ACC112 (cell line): Measurements from ENCODE around the gene RNF215.
A peak's percentile ranks its signal among the peaks of the same experiment; 100 is the strongest.

Source experiments
- H2AFZ ChIP-seq: fragments of 200-600 bp; sonication (generic); one replicate; pipeline ENCODE4 v1.6.0; 2017; ENCODE audit warnings: antibody characterized with exemption, low read length; ENCODE audit not compliant: unreplicated experiment
- H3K27ac ChIP-seq: fragments of 200-600 bp; sonication (generic); 2 replicates; pipeline ENCODE4 v1.5.1; 2014; ENCODE audit warnings: low read depth, mild to moderate bottlenecking, antibody characterized with exemption, low read length, moderate library complexity
- H3K27me3 ChIP-seq: fragments of 200-600 bp; sonication (generic); 2 replicates; pipeline ENCODE4 v1.6.1; 2014; ENCODE audit warnings: mild to moderate bottlenecking, antibody characterized with exemption, low read length, moderate library complexity, mixed read lengths; ENCODE audit not compliant: insufficient read depth
- H3K36me3 ChIP-seq: fragments of 200-600 bp; sonication (generic); 2 replicates; pipeline ENCODE4 v1.6.1; 2016; ENCODE audit warnings: mild to moderate bottlenecking, antibody characterized with exemption, low read length, moderate library complexity, mixed read lengths; ENCODE audit not compliant: insufficient read depth
- H3K4me1 ChIP-seq: fragments of 200-600 bp; sonication (generic); one replicate; pipeline ENCODE4 v1.6.1; 2016; ENCODE audit warnings: low read length, mixed read lengths; ENCODE audit not compliant: insufficient read depth, unreplicated experiment, control insufficient read depth
- H3K4me3 ChIP-seq: fragments of 200-600 bp; sonication (generic); 2 replicates; pipeline ENCODE4 v1.5.1; 2014; ENCODE audit warnings: mild to moderate bottlenecking, low read depth, low read length
- H3K79me2 ChIP-seq: fragments of 200-600 bp; sonication (generic); one replicate; pipeline ENCODE4 v1.6.0; 2016; ENCODE audit warnings: low read length; ENCODE audit not compliant: control insufficient read depth, unreplicated experiment, insufficient read depth

RNF215 gene

DNA sequence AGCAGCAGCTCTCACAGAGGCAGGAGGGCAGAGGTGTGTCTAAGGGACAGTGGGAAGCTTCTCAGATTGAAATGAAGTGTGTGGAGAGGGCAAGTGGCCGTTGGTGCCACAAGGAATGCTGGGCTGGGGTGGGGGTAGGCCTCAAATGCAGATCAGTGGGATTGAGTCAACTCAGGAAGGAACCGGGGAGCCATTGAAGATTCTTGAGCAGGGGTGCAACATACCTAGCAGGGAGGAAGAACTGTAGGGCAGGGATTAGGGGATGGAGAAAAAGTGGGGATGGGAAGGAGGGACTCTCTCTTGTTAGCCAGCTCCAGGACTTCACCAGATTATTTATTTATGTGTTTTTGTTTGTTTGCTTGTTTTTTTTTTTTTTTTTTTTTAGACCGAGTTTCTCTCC, 6.7 kb upstream of the RNF215 start:
- Histone ChIP-seq H3K27ac (no peak overlapping the region), H3K4me3 (no peak overlapping the region), H3K4me1 (peaks cover 11% of the 10 kb centered on the region), H3K27me3 (no peaks in the 10 kb centered on the region), H2AFZ (no peak overlapping the region), H3K79me2 (peaks cover 26% of the 10 kb centered on the region), H3K36me3 (no peaks in the 10 kb centered on the region)

DNA sequence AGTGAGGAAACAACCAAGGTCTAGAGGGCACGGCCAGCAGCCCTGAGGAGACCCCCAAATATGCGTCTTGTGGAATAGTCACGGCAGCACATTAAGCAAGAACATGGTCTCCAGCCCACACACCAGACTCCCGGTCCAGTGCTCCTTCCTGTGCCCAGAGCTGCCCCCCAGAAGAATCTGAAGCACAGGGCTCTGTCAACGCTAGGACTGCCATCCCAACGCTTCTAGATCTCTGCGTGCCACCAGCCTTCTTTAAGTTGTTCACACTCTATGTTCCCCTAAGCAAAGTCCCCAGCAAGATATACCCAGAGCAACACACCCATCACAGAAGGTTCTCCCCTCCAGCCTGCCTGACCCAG, 6.1 kb upstream of the RNF215 start:
- H3K79me2 ChIP-seq: peaks cover 20% of the 10 kb centered on the region
- H3K4me1 ChIP-seq: peaks cover 7% of the 10 kb centered on the region
- no peaks in the 10 kb centered on the region for H3K27me3 ChIP-seq
- H2AFZ ChIP-seq: no peak overlapping the region
- no peaks in the 10 kb centered on the region for H3K36me3 ChIP-seq
- no peak overlapping the region for H3K27ac ChIP-seq
- no peak overlapping the region for H3K4me3 ChIP-seq

DNA sequence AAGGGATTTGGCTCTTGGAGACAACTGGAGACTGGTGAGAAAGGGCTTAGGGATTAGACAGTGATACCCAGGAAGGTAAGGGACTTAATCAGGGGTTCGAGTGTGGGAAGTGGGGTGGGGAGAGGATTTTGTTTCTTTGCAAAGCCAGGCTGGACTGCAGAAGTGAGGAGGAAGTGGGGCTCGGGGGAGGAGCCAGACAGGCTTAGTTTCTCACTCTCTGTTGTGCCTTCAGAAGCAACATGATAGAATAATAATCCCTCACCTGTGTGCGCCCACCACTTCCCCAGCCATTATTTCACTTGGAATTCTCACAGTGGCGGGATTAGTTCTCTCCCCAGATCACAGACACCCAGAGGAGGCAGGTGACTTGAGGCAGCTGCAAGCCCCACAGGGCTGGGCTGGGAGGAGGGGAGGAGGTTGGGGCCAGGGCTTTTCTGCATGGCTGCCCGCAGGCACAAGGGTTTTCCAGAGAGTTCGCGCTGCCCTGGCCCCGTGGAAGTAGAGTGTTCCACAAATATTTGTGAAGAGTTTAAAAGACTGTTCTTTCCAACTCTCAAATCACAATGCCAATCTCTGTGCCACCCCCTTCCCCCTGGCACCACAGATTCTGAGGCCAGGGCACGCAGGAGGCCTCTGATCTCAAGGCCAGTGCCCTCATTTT, 5.6 kb upstream of the RNF215 start:
- Histone ChIP-seq H3K27me3 (no peaks in the 10 kb centered on the region), H2AFZ (no peak overlapping the region), H3K4me1 (peaks cover 6% of the 10 kb centered on the region), H3K79me2 (peaks cover 15% of the 10 kb centered on the region), H3K4me3 (no peak overlapping the region), H3K27ac (no peak overlapping the region), H3K36me3 (no peaks in the 10 kb centered on the region)

DNA sequence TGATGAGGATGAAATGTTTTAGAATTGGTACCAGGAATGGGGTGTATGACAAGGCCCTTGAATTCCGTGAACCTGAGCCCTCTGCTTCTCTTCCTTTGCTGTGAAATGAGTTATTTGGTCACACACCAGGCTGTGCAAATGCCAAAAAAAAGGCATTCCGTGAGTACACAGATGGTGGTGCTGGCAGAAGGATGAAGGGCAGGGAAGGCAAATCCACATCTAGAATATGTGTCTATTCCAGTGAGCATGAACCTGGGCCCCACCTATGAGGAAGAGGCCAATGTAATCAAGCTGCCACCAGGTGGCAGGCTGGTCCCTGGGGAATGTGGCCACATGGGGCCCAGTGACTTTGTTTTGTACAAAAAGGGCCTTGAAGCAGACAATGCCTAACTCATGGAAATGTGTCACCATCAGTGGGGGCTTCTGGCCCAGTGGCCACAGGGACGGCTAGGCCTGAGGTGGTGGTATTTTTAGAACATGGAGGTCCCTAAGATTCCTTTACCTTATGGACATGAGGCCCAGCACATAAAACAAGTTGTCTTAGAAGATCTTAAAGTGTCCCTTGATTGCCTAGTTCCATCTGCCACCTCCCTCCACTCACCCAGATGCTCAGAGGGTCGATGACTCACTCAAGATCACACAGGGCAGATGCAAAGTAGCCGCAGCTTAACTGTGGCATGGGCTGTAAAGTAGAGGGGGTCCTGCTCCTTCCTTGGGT, 3.9 kb upstream of the RNF215 start:
- Histone ChIP-seq H3K4me1 (peaks cover 6% of the 10 kb centered on the region), H3K79me2 (no peaks in the 10 kb centered on the region), H3K27ac (no peak overlapping the region), H3K36me3 (no peaks in the 10 kb centered on the region), H3K27me3 (no peaks in the 10 kb centered on the region), H2AFZ (no peak overlapping the region), H3K4me3 (no peak overlapping the region)

DNA sequence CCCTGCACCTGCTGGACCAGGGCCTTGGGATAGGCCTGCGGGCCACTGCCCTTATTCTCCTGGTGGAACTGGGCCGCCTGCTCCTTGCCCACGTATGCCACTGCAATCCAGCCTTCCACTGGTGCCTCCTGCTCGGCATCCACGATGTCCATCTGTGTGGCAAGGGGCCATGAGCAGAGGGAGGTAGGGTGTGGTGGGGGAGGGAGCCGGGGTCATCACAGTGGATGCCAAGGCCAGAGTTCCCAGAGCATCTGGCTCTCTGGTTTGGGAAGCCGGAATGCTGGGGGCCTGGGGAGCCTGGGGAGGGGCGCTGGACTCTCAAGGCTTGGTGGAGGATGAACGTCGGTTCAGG, 627 bp downstream of the RNF215 start:
- no peaks in the 10 kb centered on the region for H3K27me3 ChIP-seq
- peaks cover 3% of the 10 kb centered on the region for H3K4me1 ChIP-seq
- H3K27ac ChIP-seq: no peak overlapping the region
- H3K4me3 ChIP-seq: peak overlapping the region; percentile 82
- H2AFZ ChIP-seq: peak overlapping the region; percentile 38
- H3K79me2 ChIP-seq: no peaks in the 10 kb centered on the region
- H3K36me3 ChIP-seq: no peaks in the 10 kb centered on the region

DNA sequence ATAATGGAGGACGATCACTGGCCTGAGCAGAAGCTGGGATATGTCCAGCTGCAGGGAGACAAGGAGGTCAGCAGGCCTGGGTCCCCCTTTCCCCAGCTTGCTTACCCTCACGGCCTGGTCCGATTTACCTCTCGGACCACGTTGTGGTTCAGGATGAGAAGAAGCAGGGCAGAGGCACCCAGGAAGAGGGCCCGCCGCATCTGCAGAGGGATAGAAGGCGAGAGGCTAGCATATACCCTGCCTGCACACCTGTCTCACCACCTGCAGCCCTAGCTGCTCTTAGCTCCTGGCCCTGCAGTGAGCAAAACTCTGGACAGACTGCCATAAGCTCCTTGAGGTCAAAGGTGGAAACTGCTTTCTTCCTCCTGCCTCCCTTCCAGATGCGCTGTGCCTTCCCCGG, 1.3 kb downstream of the RNF215 start:
- no peak overlapping the region for H3K27ac ChIP-seq
- H3K79me2 ChIP-seq: no peaks in the 10 kb centered on the region
- no peaks in the 10 kb centered on the region for H3K36me3 ChIP-seq
- H3K4me3 ChIP-seq: peak overlapping the region; percentile 82
- no peaks in the 10 kb centered on the region for H3K4me1 ChIP-seq
- no peaks in the 10 kb centered on the region for H3K27me3 ChIP-seq
- H2AFZ ChIP-seq: no peak overlapping the region

DNA sequence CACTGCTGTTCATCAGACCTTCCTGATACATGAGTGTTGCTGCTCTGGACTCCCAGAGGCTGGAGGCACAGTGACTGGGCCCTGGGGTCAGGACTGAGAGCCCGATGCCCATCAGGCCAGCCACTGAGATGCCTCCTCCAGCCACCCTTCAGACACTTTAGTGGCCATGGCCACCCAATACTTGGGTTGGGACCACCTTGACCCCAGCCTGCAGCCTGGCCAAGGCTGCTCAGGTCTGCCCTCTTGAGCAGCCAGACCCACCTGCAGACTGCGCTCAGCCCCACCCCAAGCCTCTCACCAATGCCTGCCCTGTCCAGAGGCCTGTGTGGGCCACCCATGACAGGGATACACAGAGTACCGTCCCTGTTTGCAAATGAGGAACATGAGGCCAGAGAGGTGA, 4.2 kb downstream of the RNF215 start:
- H3K79me2 ChIP-seq: no peaks in the 10 kb centered on the region
- no peaks in the 10 kb centered on the region for H3K4me1 ChIP-seq
- H3K27ac ChIP-seq: no peak overlapping the region
- H3K27me3 ChIP-seq: no peaks in the 10 kb centered on the region
- no peak overlapping the region for H2AFZ ChIP-seq
- H3K36me3 ChIP-seq: no peaks in the 10 kb centered on the region
- no peak overlapping the region for H3K4me3 ChIP-seq

DNA sequence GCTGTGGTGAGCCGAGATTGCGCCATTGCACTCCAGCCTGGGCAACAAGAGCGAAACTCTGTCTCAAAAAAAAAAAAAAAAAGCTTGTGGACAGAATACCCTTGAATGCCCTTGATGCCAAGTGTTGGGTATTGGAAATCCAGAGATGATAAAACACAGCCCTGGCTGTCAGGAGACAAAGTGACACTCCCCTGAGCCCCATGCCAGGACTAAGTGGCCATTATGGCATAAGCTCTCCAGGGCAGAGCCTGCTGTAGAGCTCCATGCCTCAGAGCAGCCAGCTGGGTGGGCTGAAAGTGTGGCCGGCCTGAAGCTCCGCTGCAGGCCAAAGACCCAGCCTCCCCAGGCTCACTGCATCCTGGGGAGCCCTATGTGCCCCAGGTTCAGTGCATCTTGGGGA, 4.9 kb downstream of the RNF215 start:
- H3K27me3 ChIP-seq: no peaks in the 10 kb centered on the region
- no peaks in the 10 kb centered on the region for H3K4me1 ChIP-seq
- H2AFZ ChIP-seq: no peak overlapping the region
- H3K27ac ChIP-seq: no peak overlapping the region
- no peaks in the 10 kb centered on the region for H3K79me2 ChIP-seq
- no peaks in the 10 kb centered on the region for H3K36me3 ChIP-seq
- H3K4me3 ChIP-seq: no peak overlapping the region

DNA sequence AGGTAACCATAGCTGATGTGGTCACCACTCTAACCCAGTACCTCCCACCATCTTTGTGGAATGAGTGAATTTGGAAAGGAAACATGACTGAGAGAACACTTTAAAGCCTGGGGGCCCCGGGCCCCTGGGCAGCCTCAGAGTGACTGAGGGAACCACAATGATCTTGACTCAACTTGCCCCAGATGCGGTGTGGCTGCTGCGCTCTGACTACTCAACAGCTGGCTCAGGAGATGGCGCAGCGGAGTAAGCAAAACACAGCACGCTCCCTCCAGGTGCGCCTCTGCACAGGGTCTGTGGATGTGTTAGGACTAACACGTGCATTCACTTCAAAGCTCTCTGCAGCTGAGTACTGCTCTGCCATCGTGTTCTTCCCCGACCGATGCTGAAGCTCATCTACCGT, 5.9 kb downstream of the RNF215 start:
- Histone ChIP-seq H3K27ac (no peak overlapping the region), H3K27me3 (no peaks in the 10 kb centered on the region), H3K4me3 (no peak overlapping the region), H3K79me2 (no peaks in the 10 kb centered on the region), H3K36me3 (no peaks in the 10 kb centered on the region), H2AFZ (no peak overlapping the region), H3K4me1 (no peaks in the 10 kb centered on the region)

DNA sequence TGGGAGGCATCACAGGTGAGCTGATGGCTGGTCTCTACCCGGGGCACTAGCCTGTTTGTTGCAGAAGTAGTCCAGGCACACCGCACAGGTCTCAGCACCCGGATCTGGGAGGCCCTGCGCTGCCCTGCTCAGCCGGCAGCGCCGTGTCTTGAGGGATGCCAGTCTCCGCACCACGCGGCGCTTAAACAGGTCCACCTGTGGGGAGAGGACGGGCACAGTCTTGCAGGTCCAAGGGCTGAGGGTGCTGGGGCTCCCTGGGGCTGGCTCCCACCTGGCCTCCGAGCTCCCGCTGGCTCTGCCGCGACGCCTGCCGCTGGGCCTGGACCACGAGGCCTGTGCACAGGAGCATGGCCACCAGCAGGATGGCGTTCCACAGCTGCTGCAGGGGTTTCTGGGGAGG, 7.2 kb downstream of the RNF215 start:
- Histone ChIP-seq H3K36me3 (no peaks in the 10 kb centered on the region), H3K27me3 (no peaks in the 10 kb centered on the region), H3K4me3 (no peak overlapping the region), H2AFZ (no peak overlapping the region), H3K79me2 (no peaks in the 10 kb centered on the region), H3K27ac (no peak overlapping the region), H3K4me1 (no peaks in the 10 kb centered on the region)

DNA sequence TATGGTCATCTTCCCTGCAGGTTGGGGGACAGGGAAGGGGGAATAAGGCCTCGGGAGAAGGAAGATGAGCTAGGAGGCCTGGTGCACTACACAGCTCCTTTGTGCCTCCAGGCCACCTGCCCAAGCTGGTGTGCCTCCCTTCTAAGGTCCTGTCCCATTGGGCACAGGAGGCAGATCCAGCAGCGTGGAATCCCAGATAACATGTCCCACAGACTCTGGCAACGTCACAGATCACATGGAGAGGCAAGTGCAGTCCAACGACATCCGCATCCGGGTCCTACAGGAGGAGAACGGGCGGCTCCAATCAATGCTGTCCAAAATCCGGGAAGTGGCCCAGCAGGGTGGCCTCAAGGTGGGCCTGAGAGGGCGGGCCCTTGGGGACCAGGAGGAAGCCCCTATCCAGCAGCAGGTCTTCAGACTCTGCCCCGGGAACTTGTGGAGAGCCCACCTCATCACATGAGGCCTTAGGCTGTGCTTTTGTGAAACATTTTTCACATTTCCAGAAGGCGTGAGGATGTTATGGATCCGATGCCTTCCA, 11.8 kb downstream of the RNF215 start:
- no peak overlapping the region for H3K4me3 ChIP-seq
- H3K27ac ChIP-seq: no peak overlapping the region
- H3K27me3 ChIP-seq: no peaks in the 10 kb centered on the region
- no peak overlapping the region for H2AFZ ChIP-seq
- H3K4me1 ChIP-seq: no peaks in the 10 kb centered on the region
- no peaks in the 10 kb centered on the region for H3K79me2 ChIP-seq
- no peaks in the 10 kb centered on the region for H3K36me3 ChIP-seq
